MCF 10A (cell line): Measurements from ENCODE around the gene ZDHHC22. TPM values are rescaled to one million over a fixed set of nuclear protein-coding genes. Genes with fewer than 3 reads are reported as not detected.
A peak's percentile ranks its signal among the peaks of the same experiment; 100 is the strongest.
"Not testable (repeated sequence)": the region's sequence is repeated elsewhere in the genome, so short reads cannot be mapped to it uniquely, and the experiment has no call there.

ENCODE experiments used
- BruUV-seq: library from RNA; stranded (reverse); fragments of 400-500 nt; replicated peaks from 2 replicates; lab custom pipeline; 2021; lab: Mats Ljungman, UMichigan
- CTCF ChIA-PET: fragments of 300-600 bp; sonication (Branson Sonifier 250); formaldehyde crosslinking; extraction: SDS; loops from one replicate; lab custom pipeline; 2021; ENCODE audit warnings: antibody characterized with exemption, inconsistent platforms; lab: Yijun Ruan, JAX
- POLR2A ChIA-PET: fragments of 300-600, 350-650 bp; sonication (Branson Sonifier 250); formaldehyde crosslinking; extraction: SDS; loops from one replicate; lab custom pipeline; 2020; ENCODE audit warnings: antibody characterized with exemption, inconsistent platforms; lab: Yijun Ruan, JAX
- DNase-seq: peaks from one replicate; pipeline ENCODE4 v3.0.0-alpha.2; 2018; ENCODE audit not compliant: unreplicated experiment
- H3K27ac Mint-ChIP-seq: one replicate; pipeline ENCODE4 v1.8.0; 2022; ENCODE audit warnings: mild to moderate bottlenecking, low read depth, mixed read lengths; ENCODE audit not compliant: unreplicated experiment
- H3K27me3 Mint-ChIP-seq: one replicate; pipeline ENCODE4 v1.8.0; 2022; ENCODE audit warnings: mixed read lengths; ENCODE audit not compliant: insufficient read depth, unreplicated experiment
- H3K36me3 Mint-ChIP-seq: one replicate; pipeline ENCODE4 v1.8.0; 2022; ENCODE audit warnings: mild to moderate bottlenecking, moderate library complexity, mixed read lengths; ENCODE audit not compliant: insufficient read depth, unreplicated experiment
- H3K4me1 Mint-ChIP-seq: one replicate; pipeline ENCODE4 v1.8.0; 2022; ENCODE audit warnings: mixed read lengths; ENCODE audit not compliant: insufficient read depth, unreplicated experiment
- H3K4me3 Mint-ChIP-seq: one replicate; pipeline ENCODE4 v1.8.0; 2022; ENCODE audit warnings: mild to moderate bottlenecking, moderate library complexity, mixed read lengths; ENCODE audit not compliant: unreplicated experiment
- H3K9me3 Mint-ChIP-seq: one replicate; pipeline ENCODE4 v1.8.0; 2022; ENCODE audit warnings: mixed read lengths; ENCODE audit not compliant: unreplicated experiment
- intact Hi-C: fragments of 100-400 bp; cut with micrococcal nuclease; formaldehyde crosslinking; loops from 2 replicates; pipeline ENCODE4 v1.14.1; 2022
- total RNA-seq: library from RNA; stranded (reverse); gene quantifications from 2 replicates; pipeline ENCODE4 v1.2.3, GENCODE V29; 2022
- TF ChIP-seq, protein P1 (sequence below): fragments of 200-600 bp; IDR thresholded peaks from one replicate; pipeline ENCODE4 v1.8.0; 2022; ENCODE audit warnings: antibody characterized with exemption, mild to moderate bottlenecking; ENCODE audit not compliant: unreplicated experiment

Gene ZDHHC22
- total RNA-seq, 1 experiment from 2014 or later, result not detected

DNA sequence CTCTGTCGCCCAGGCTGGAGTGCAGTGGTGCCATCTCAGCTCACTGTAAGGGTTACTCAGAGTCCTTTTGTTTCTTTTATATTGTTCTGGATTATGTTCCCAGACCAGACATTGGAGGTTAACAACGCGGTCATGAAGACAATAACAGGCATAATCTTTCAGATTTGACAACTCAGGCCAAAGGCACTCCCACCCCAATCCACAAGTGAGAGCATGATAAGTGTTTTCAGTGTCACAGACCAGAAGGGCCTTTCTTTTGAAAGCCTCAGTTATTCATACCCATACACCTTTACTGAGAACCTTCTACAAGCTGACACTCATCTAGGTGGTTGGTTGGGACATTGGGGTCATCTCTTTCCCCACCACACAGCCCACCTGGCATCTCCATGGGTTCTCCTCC is 37.1 kb upstream of the ZDHHC22 start:
- CTCF ChIA-PET, result interaction anchor here (1.2 to 3.8 kb wide), 2 partner anchors 26 to 27 kb away, joined by 7 to 25 read pairs; no protein-coding TSS in a partner anchor

DNA sequence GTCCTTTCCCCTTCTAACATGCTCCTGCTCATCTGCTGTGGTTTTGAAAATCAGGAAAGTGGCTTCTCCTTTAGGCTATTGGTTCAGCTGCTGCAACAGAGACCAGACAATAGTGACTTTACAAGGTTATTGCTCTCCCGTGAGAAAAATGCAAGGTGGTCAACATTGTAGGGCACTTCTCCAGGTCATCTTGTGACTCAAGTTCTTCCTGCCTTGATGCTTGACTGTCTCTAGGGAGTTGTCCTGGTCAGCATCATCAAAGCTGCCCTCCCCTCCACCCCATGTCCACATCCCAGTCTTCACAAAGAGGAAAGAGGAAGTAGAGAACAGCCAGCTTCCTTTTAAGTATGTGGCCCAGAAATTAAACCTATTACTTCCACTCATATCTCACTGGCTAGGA is 36.1 kb upstream of the ZDHHC22 start:
- Mint-ChIP-seq H3K4me3 (no peak overlapping the region), H3K27me3 (no peaks in the 10 kb centered on the region), H3K36me3 (no peaks in the 10 kb centered on the region), H3K4me1 (peaks cover 4% of the 10 kb centered on the region), H3K27ac (no peak overlapping the region), H3K9me3 (no peaks in the 10 kb centered on the region)
- TF ChIP-seq, protein P1, sequence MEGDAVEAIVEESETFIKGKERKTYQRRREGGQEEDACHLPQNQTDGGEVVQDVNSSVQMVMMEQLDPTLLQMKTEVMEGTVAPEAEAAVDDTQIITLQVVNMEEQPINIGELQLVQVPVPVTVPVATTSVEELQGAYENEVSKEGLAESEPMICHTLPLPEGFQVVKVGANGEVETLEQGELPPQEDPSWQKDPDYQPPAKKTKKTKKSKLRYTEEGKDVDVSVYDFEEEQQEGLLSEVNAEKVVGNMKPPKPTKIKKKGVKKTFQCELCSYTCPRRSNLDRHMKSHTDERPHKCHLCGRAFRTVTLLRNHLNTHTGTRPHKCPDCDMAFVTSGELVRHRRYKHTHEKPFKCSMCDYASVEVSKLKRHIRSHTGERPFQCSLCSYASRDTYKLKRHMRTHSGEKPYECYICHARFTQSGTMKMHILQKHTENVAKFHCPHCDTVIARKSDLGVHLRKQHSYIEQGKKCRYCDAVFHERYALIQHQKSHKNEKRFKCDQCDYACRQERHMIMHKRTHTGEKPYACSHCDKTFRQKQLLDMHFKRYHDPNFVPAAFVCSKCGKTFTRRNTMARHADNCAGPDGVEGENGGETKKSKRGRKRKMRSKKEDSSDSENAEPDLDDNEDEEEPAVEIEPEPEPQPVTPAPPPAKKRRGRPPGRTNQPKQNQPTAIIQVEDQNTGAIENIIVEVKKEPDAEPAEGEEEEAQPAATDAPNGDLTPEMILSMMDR, result no peak
- DNase-seq, result no peak
- intact Hi-C loops, result no loop called here
- POLR2A ChIA-PET, result no interaction called here
- CTCF ChIA-PET, result interaction anchor here (1.2 kb wide), 1 partner anchor 26 kb away, joined by 7 read pairs; no protein-coding TSS in a partner anchor
- BruUV-seq, result no TSS peak

More for the DNA sequence above, 37.1 kb upstream of the ZDHHC22 start:
- no TSS peak for BruUV-seq
- Mint-ChIP-seq H3K27me3 (no peaks in the 10 kb centered on the region), H3K4me3 (no peak overlapping the region), H3K36me3 (peaks cover 4% of the 10 kb centered on the region), H3K9me3 (no peaks in the 10 kb centered on the region), H3K27ac (no peak overlapping the region), H3K4me1 (peaks cover 7% of the 10 kb centered on the region)
- intact Hi-C loops, result no loop called here
- POLR2A ChIA-PET, result no interaction called here
- no peak for DNase-seq
- TF ChIP-seq, protein P1, result no peak

DNA sequence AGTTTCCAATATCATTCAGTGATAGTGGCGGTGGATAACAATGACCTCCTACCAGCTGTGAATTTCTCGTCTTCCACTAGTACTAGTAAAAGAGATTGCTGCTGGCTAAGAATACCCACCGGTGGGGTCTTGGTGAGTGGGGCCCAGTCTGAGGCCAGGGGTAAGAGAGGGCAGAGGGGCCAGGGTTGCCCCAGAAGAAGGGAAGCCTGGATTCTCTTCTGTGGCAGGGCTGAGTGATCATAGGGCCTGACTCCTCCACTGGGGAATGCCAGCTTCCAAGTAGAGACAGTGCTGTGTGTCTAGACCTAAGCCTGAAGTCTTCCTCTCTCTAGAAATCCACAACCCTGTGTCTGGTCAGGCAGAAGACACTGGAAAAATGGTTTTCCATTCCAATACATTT is 34.3 kb upstream of the ZDHHC22 start:
- TF ChIP-seq, protein P1, result no peak
- intact Hi-C loops, result no loop called here
- no TSS peak for BruUV-seq
- Mint-ChIP-seq H3K36me3 (no peaks in the 10 kb centered on the region), H3K27ac (no peak overlapping the region), H3K4me3 (no peak overlapping the region), H3K27me3 (no peaks in the 10 kb centered on the region), H3K9me3 (peaks cover 2% of the 10 kb centered on the region), H3K4me1 (no peaks in the 10 kb centered on the region)
- ChIA-PET CTCF (interaction anchor here (0.6 to 1.3 kb wide), 2 partner anchors 22 to 36 kb away, joined by 3 read pairs; no protein-coding TSS in a partner anchor), POLR2A (interaction anchor here (1.4 kb wide), 1 partner anchor 9 kb away, joined by 3 read pairs; no protein-coding TSS in a partner anchor)
- no peak for DNase-seq

DNA sequence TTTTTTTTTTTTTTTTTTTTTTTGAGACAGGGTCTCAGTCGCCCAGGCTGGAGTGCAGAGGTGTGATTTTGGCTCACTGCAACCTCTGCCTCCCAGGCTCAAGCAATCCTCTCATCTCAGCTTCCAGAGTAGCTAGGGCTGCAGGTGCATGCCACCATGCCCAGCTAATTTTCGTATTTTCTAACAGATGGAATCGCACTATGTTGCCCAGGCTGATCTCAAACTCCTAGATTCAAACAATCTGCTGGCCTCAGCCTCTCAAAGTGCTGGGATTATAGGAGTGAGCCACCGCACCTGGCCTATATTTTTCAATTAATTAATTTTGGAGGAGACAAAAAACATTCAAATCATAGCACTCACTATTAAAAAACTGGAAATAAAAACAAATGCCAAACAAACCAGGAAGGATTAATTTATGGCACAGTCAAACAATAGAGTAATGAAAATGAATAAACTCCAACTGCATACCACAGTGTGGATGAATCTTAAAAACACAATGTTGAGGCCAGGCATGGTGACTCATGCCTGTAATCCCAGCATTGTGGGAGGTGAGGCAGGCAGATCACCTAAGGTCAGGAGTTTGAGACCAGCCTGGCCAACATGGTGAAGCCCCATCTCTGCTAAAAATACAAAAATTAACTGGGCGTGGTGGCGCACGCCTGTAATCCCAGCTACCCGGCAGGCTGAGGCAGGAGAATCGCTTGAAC is 32.5 kb upstream of the ZDHHC22 start:
- CTCF ChIA-PET, H3K4me3 Mint-ChIP-seq, H3K4me1 Mint-ChIP-seq, intact Hi-C loops, H3K36me3 Mint-ChIP-seq, H3K27ac Mint-ChIP-seq, H3K27me3 Mint-ChIP-seq, BruUV-seq: not testable (repeated sequence)
- peaks cover 13% of the 10 kb centered on the region for H3K9me3 Mint-ChIP-seq
- peak; percentile 32 for DNase-seq
- POLR2A ChIA-PET, result interaction anchor here (0.7 kb wide), 1 partner anchor 21 kb away, joined by 3 read pairs; no protein-coding TSS in a partner anchor
